Muscle of back (tissue), 11 donors: ENCODE data around the gene VARS2. TPM values are rescaled to one million over a fixed set of nuclear protein-coding genes. Genes with fewer than 3 reads are reported as not detected.
A peak's percentile ranks its signal among the peaks of the same experiment; 100 is the strongest.
"Not testable (repeated sequence)": the region's sequence is repeated elsewhere in the genome, so short reads cannot be mapped to it uniquely, and the experiment has no call there.

Experiments used
- DNase-seq, 3 donors: peaks; one replicate each; pipeline versions ENCODE4 v3.0.0 to v3.0.0-alpha.2; 2013
- polyA plus RNA-seq, 10 donors: library from polyadenylated mRNA; unstranded; fragments of 120-200 nt; gene quantifications; one replicate each; pipeline ENCODE4 v1.2.1, GENCODE V29; 2013; ENCODE audit not compliant: insufficient read length in 10 of 10

VARS2 gene
- polyA plus RNA-seq, 10 donors: 16.8 to 32.5 (median 25.2) TPM

- no peak for DNase-seq
Measured at GRCh38 chr6:30896541-30896940, 17.5 kb upstream of the VARS2 start.

- DNase-seq: no peak
Measured at GRCh38 chr6:30897882-30898281, 16.2 kb upstream of the VARS2 start.

GRCh38 chr6:30898750-30899360 is 15.2 kb upstream of the VARS2 start:
- no peak for DNase-seq

GRCh38 chr6:30900863-30901417 is 13.1 kb upstream of the VARS2 start:
- no peak for DNase-seq

GRCh38 chr6:30901436-30901835 is 12.6 kb upstream of the VARS2 start:
- DNase-seq: no peak

- not testable (repeated sequence) for DNase-seq
Measured at GRCh38 chr6:30902196-30902595, 11.8 kb upstream of the VARS2 start.

GRCh38 chr6:30902709-30903108 is 11.3 kb upstream of the VARS2 start:
- DNase-seq: no peak

- DNase-seq: no peak
Measured at GRCh38 chr6:30903236-30903635, 10.8 kb upstream of the VARS2 start.

GRCh38 chr6:30907290-30907757 is 6.7 kb upstream of the VARS2 start:
- not testable (repeated sequence) for DNase-seq

- peak; percentile 99 for DNase-seq
Measured at GRCh38 chr6:30907758-30908591, 6.1 kb upstream of the VARS2 start, which contains the start of gene GTF2H4. Gene GTF2H4, plus strand, starts transcription at chr6:30908207.

GRCh38 chr6:30908700-30909099 is 5.3 kb upstream of the VARS2 start:
- no peak for DNase-seq

- DNase-seq: not testable (repeated sequence)
Measured at GRCh38 chr6:30910473-30910872, 3.6 kb upstream of the VARS2 start.

- DNase-seq: no peak
Measured at GRCh38 chr6:30912746-30913520, 1.1 kb upstream of the VARS2 start.

GRCh38 chr6:30913721-30914075 is 340 bp upstream of the VARS2 start:
- DNase-seq: no peak

GRCh38 chr6:30914854-30915590 is 984 bp downstream of the VARS2 start:
- DNase-seq: peak in 1 of 3 donors; percentile 58

- DNase-seq: peak; percentile 57 to 82 (median 63)
Measured at GRCh38 chr6:30915591-30915946, 1.5 kb downstream of the VARS2 start.

GRCh38 chr6:30917041-30917440 is 3.0 kb downstream of the VARS2 start:
- DNase-seq: no peak

- DNase-seq: no peak
Measured at GRCh38 chr6:30917487-30917886, 3.4 kb downstream of the VARS2 start.

- no peak for DNase-seq
Measured at GRCh38 chr6:30918670-30919069, 4.6 kb downstream of the VARS2 start.

GRCh38 chr6:30922447-30922852 is 8.4 kb downstream of the VARS2 start:
- no peak for DNase-seq

- not testable (repeated sequence) for DNase-seq
Measured at GRCh38 chr6:30924040-30924627, 10.1 kb downstream of the VARS2 start.
